Measurements from ENCODE around the gene MCF2L2.
A peak's percentile ranks its signal among the peaks of the same experiment; 100 is the strongest.
"Not testable (repeated sequence)": the region's sequence is repeated elsewhere in the genome, so short reads cannot be mapped to it uniquely, and the experiment has no call there.

The MCF2L2 gene

DNA sequence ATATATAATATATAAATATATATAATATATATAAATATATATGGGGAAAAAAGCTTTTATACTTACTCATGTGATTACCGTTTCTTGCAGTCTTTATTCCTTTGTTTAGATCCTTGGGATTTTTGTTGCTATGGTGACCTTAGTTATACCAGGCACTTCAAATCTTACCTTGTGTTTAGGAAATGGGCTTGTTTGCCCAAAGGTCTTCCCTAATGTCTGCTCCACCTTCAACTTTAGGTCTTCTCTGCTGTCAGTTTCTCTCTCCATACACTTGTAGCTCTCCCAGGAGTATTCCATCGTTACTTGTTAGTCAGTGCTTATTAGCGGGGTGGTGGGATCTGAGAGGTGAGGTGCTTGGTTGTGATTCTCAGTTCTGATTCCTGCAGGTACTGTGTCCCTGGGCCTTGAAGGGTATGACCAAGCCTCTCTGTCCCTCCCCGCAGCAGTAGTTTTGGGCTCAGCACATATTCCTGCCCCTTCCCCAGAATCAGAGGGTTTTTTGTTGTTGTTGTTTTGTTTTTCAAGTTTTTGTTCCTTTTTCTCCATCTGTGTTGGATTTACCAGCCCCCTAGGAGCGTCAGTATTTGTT, 256.3 kb downstream of the MCF2L2 start:
- TF ChIP-seq FOXK2 (IDR thresholded peaks at IDR 0.05) (no peak), ELF4 (IDR thresholded peaks at IDR 0.05) (no peak)
- POLR2A ChIA-PET: no interaction called here
- no peak for DNase-seq (ENCODE audit: extremely low spot score)
- CTCF ChIA-PET: no interaction called here

DNA sequence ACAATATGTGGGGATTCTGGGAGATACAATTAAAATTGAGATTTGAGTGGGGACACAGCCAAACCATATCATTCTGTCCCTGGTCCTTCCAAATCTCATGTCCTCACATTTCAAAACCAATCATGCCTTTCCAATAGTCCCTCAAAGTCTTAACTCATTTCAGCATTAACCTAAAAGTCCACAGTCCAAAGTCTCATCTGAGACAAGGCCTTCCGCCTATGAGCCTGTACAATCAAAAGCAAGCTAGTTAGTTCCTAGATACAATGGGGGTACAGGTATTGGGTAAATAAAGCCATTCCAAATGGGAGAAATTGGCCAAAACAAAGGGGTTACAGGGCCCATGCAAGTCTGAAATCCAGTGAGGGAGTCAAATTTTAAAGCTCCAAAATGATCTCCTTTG, 260.4 kb downstream of the MCF2L2 start:
- CTCF ChIA-PET; DNase-seq (ENCODE audit: extremely low spot score); POLR2A ChIA-PET: not testable (repeated sequence)

DNA sequence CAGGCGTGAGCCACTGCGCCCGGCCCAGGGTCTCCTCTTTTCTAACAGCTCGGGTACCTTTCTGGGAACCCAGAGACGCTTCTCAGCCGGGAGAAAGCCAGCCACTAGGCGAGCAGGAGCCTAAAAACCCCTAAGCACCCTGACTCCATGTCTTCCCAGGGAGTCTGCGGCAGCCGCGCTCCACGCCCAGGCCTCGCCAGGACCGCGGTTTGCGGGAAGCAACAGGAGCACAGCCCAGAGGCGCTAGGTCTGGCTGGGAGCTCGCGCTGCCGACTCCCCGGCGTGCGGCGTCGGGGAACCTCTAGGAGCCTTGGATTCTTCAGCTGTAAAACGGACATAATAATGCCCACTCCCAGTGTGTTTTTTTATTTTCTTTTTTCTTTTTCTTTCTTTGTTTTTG, 264.9 kb downstream of the MCF2L2 start:
- TF ChIP-seq ARNT (IDR thresholded peaks at IDR 0.05) (no peak), TARDBP (IDR thresholded peaks at IDR 0.05) (no peak), L3MBTL2 (conservative IDR thresholded peaks at IDR 0.05) (no peak), SUZ12 (IDR thresholded peaks at IDR 0.05) (no peak), CTBP1 (IDR thresholded peaks at IDR 0.05; ENCODE audit: borderline replicate concordance) (no peak)
- TF ChIP-seq, protein P1, sequence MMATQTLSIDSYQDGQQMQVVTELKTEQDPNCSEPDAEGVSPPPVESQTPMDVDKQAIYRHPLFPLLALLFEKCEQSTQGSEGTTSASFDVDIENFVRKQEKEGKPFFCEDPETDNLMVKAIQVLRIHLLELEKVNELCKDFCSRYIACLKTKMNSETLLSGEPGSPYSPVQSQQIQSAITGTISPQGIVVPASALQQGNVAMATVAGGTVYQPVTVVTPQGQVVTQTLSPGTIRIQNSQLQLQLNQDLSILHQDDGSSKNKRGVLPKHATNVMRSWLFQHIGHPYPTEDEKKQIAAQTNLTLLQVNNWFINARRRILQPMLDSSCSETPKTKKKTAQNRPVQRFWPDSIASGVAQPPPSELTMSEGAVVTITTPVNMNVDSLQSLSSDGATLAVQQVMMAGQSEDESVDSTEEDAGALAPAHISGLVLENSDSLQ (IDR thresholded peaks at IDR 0.05): no peak
- CTCF ChIA-PET: interaction anchor here (0.6 kb wide), 1 partner anchor 411 kb away, joined by 4 read pairs; no protein-coding TSS in a partner anchor
- POLR2A ChIA-PET: no interaction called here
- no peak for DNase-seq (ENCODE audit: extremely low spot score)

DNA sequence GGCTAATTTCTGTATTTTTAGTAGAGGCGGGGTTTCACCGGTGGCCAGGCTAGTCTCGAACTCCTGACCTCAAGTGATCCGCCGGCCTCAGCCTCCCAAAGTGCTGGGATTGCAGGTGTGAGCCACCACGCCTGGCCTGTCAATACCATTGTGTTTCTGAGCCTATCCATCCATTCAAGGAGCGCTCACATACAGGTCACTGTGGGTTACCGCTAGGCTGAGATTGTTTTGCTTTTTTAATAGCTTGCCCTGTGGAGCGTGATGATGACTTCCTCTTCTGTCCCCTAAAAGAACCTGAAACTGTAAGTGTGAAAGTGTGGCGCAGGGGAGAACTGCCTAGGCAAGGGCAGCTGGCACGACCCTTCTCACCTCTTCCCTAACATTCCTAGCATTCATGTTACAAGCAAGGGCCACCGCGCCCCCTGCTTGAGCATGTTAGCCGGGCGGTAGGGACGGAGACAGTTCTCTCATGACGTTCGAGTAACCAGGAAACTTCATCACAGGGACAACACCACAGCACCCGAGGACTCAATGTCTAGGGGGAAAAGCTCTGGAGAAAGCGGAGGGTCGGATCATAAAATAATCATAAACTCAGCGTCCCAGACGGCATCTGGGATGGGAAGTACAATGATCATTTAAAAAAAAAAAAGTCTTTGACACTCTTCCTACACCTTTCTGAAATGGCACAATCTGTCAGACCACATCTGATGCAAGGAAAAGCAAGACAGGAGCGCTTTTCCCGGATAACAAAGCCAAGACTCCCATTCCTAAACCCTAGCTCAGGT, 266.7 kb downstream of the MCF2L2 start:
- no peak for TF ChIP-seq NFRKB (IDR thresholded peaks at IDR 0.05)
- no peak for TF ChIP-seq CTBP1 (IDR thresholded peaks at IDR 0.05; ENCODE audit: borderline replicate concordance)
- no peak for TF ChIP-seq HDGF (IDR thresholded peaks at IDR 0.05; ENCODE audit: borderline replicate concordance)
- TF ChIP-seq SUZ12 (IDR thresholded peaks at IDR 0.05): no peak
- no peak for TF ChIP-seq ARNT (IDR thresholded peaks at IDR 0.05)
- no peak for TF ChIP-seq LEF1 (IDR thresholded peaks at IDR 0.05; ENCODE audit: borderline replicate concordance)
- no peak for TF ChIP-seq FOXM1 (IDR thresholded peaks at IDR 0.05; ENCODE audit: borderline replicate concordance)
- TF ChIP-seq FOXK2 (IDR thresholded peaks at IDR 0.05): no peak
- TF ChIP-seq, protein P1 (IDR thresholded peaks at IDR 0.05): no peak
- no peak for TF ChIP-seq ZNF384 (IDR thresholded peaks at IDR 0.05)
- TF ChIP-seq TARDBP (IDR thresholded peaks at IDR 0.05): no peak
- no peak for TF ChIP-seq ELF4 (IDR thresholded peaks at IDR 0.05)
- TF ChIP-seq SP1 (IDR thresholded peaks at IDR 0.05): no peak
- TF ChIP-seq L3MBTL2 (conservative IDR thresholded peaks at IDR 0.05): no peak
- no peak for TF ChIP-seq FOXA1 (IDR thresholded peaks at IDR 0.05)
- TF ChIP-seq BHLHE40 (IDR thresholded peaks at IDR 0.05; ENCODE audit: borderline replicate concordance): no peak
- POLR2A ChIA-PET: no interaction called here
- CTCF ChIA-PET: interaction anchor here (1.2 kb wide), 1 partner anchor 23 kb away, joined by 3 read pairs; no protein-coding TSS in a partner anchor
- no peak for DNase-seq (ENCODE audit: extremely low spot score)

DNA sequence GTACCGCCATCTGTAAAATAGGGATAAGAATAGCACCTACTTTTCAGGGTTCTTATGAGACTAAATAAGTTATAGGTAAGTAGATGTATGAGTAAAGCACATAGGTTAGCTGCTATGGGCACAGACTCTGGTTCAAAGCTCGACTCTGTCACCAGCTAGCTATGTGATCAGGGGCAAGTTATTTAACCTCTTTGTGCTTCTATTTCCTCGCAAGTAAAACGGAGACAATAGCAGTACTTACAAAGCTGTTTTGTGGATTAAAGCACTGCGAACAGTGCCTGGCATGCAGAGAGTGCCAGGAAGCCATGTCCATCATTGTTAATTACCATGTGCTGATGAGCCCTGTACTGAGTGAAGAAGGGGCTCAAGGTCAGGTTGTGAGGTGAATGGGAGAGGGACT, 267.8 kb downstream of the MCF2L2 start:
- ChIA-PET POLR2A (no interaction called here), CTCF (no interaction called here)
- TF ChIP-seq ZNF384 (IDR thresholded peaks at IDR 0.05): no peak
- no peak for DNase-seq (ENCODE audit: extremely low spot score)

DNA sequence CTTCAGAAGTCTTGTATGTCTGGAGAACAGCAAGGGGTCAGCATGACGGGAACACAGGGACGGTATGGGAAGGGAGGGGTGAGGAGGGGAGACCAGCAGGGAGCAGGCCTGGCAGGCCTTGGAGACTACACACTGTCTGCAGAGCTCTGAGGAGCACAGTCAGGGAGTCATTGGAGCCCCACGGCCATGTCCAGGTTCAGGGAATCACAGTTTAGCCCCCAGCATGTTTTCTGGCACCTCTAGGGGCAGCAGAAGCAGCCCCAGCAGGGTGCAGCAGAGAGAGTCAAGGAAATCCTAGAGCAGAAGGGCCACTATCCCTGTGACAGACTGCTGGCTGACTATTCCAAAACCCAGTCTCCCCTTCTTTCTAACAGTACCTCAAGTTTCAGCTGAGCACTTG, 269.1 kb downstream of the MCF2L2 start:
- DNase-seq (ENCODE audit: extremely low spot score): peak; percentile 21
- ChIA-PET CTCF (interaction anchor here (0.6 kb wide), 1 partner anchor 240 kb away, joined by 3 read pairs; no protein-coding TSS in a partner anchor), POLR2A (no interaction called here)
- no peak for TF ChIP-seq FOXM1 (IDR thresholded peaks at IDR 0.05; ENCODE audit: borderline replicate concordance)
- no peak for TF ChIP-seq ZNF384 (IDR thresholded peaks at IDR 0.05)
- no peak for TF ChIP-seq CTBP1 (IDR thresholded peaks at IDR 0.05; ENCODE audit: borderline replicate concordance)
- TF ChIP-seq, protein P1 (IDR thresholded peaks at IDR 0.05): no peak
- no peak for TF ChIP-seq BHLHE40 (IDR thresholded peaks at IDR 0.05; ENCODE audit: borderline replicate concordance)

DNA sequence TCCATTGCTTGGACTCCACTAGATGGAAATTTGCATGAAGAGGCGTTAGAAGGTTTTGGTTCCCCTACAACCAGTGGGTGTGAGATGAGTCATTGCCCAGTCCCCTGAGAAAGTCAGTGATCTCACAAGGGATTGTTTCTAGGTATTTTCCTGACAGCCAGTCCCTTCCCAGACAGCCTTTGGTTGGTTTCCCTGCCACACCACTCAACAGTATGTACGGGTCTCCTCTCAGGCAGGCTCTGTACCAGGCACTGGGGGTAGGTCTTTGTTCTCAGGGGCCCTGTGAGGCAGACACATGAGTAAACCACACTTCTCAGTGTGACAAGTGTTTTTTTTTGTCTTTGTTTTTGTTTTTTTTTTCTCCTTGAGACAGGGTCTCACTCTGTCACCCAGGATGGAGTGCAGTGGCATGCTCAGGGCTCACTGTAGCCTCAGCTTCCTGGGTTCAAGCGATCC, 269.8 kb downstream of the MCF2L2 start:
- ChIA-PET CTCF (interaction anchor here (0.6 kb wide), 1 partner anchor 241 kb away, joined by 3 read pairs; no protein-coding TSS in a partner anchor), POLR2A (no interaction called here)
- TF ChIP-seq BHLHE40 (IDR thresholded peaks at IDR 0.05; ENCODE audit: borderline replicate concordance): no peak
- TF ChIP-seq FOXK2 (IDR thresholded peaks at IDR 0.05): no peak
- TF ChIP-seq ZNF384 (IDR thresholded peaks at IDR 0.05): no peak
- no peak for TF ChIP-seq CTBP1 (IDR thresholded peaks at IDR 0.05; ENCODE audit: borderline replicate concordance)
- no peak for TF ChIP-seq NFRKB (IDR thresholded peaks at IDR 0.05)
- no peak for TF ChIP-seq L3MBTL2 (conservative IDR thresholded peaks at IDR 0.05)
- TF ChIP-seq LEF1 (IDR thresholded peaks at IDR 0.05; ENCODE audit: borderline replicate concordance): no peak
- no peak for TF ChIP-seq FOXM1 (IDR thresholded peaks at IDR 0.05; ENCODE audit: borderline replicate concordance)
- TF ChIP-seq, protein P1 (IDR thresholded peaks at IDR 0.05): no peak
- TF ChIP-seq HDGF (IDR thresholded peaks at IDR 0.05; ENCODE audit: borderline replicate concordance): no peak
- TF ChIP-seq TARDBP (IDR thresholded peaks at IDR 0.05): no peak
- no peak for DNase-seq (ENCODE audit: extremely low spot score)

Data from HEK293T (cell line).